ENCODE data around the gene ALMS1.
"Not testable (repeated sequence)": the region's sequence is repeated elsewhere in the genome, so short reads cannot be mapped to it uniquely, and the experiment has no call there.

DNA sequence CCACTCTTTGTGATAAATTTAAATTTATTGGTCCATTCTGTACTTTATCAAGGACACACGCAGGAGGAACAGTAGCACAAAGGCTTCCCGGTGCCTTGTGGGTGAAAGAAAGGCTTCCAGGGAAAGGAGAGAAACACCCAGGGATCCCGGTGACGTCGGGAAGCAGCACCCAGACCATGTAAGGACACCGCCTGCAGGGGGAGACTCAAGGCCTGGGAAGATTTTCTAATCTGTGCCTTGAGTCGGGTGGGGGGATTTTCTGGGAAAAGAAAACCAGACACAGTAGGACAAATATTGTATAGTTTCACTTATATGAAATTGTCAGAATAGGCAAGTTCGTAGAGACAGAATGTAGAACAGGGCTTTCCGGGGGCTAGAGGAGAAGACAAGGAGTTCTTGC is 239.0 kb downstream of the ALMS1 start:
- TF ChIP-seq, protein P1, sequence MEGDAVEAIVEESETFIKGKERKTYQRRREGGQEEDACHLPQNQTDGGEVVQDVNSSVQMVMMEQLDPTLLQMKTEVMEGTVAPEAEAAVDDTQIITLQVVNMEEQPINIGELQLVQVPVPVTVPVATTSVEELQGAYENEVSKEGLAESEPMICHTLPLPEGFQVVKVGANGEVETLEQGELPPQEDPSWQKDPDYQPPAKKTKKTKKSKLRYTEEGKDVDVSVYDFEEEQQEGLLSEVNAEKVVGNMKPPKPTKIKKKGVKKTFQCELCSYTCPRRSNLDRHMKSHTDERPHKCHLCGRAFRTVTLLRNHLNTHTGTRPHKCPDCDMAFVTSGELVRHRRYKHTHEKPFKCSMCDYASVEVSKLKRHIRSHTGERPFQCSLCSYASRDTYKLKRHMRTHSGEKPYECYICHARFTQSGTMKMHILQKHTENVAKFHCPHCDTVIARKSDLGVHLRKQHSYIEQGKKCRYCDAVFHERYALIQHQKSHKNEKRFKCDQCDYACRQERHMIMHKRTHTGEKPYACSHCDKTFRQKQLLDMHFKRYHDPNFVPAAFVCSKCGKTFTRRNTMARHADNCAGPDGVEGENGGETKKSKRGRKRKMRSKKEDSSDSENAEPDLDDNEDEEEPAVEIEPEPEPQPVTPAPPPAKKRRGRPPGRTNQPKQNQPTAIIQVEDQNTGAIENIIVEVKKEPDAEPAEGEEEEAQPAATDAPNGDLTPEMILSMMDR (IDR thresholded peaks at IDR 0.05): not testable (repeated sequence)
- not testable (repeated sequence) for TF ChIP-seq POLR2A, EP300 (IDR thresholded peaks at IDR 0.05)

All from ovary (tissue), 3 donors.